Activated T-helper 17 cell treated with anti-CD3 and anti-CD28 coated beads, Interleukin-2, amount 50 U/mL, for 72 hours (primary cell): ENCODE data around the gene DMWD. TPM values are rescaled to one million over a fixed set of nuclear protein-coding genes. Genes with fewer than 3 reads are reported as not detected.

ENCODE experiments used
- ATAC-seq: fragments of 150-1000 bp; cut with Tn5 transposase; replicated peaks from 2 replicates; pipeline ENCODE4 v1.10.0; 2021; ENCODE audit warnings: mild to moderate bottlenecking, moderate library complexity
- H3K27ac Mint-ChIP-seq: one replicate; pipeline ENCODE4 v1.8.0; 2022; ENCODE audit warnings: mixed read lengths
- H3K27me3 Mint-ChIP-seq: one replicate; pipeline ENCODE4 v1.8.0; 2022; ENCODE audit warnings: mixed read lengths
- H3K36me3 Mint-ChIP-seq: one replicate; pipeline ENCODE4 v1.8.0; 2022; ENCODE audit warnings: low read depth, mild to moderate bottlenecking, mixed read lengths
- H3K4me1 Mint-ChIP-seq: one replicate; pipeline ENCODE4 v1.8.0; 2022; ENCODE audit warnings: mixed read lengths
- H3K4me3 Mint-ChIP-seq: one replicate; pipeline ENCODE4 v1.8.0; 2022; ENCODE audit warnings: mild to moderate bottlenecking, mixed read lengths
- H3K9me3 Mint-ChIP-seq: one replicate; pipeline ENCODE4 v1.8.0; 2022; ENCODE audit warnings: mixed read lengths
- total RNA-seq, 2 donors: library from RNA; stranded (reverse); gene quantifications; one replicate each; pipeline ENCODE4 v1.2.3, GENCODE V29; 2022

The DMWD gene
- 10 to 100 TPM; 33.1 to 38.9 TPM for total RNA-seq

- H3K36me3 Mint-ChIP-seq = peaks cover 55% of the 10 kb centered on the region
Observed at GRCh38 chr19:45792470-45793177, at the start of gene DMWD. Gene DMWD, minus strand, starts transcription at chr19:45792845. Its CDS starts 89 bp downstream, at chr19:45792756.

GRCh38 chr19:45842198-45842597 is 49.6 kb upstream of the DMWD start:
- H3K27me3 Mint-ChIP-seq = no peaks in the 10 kb centered on the region
- no peaks in the 10 kb centered on the region for H3K9me3 Mint-ChIP-seq
- no peak for ATAC-seq
- H3K36me3 Mint-ChIP-seq = peaks cover 99% of the 10 kb centered on the region
- no peak overlapping the region for H3K27ac Mint-ChIP-seq
- no peaks in the 10 kb centered on the region for H3K4me1 Mint-ChIP-seq
- no peak overlapping the region for H3K4me3 Mint-ChIP-seq

More at GRCh38 chr19:45792470-45793177, at the start of gene DMWD:
- Mint-ChIP-seq H3K27me3 (peaks cover 8% of the 10 kb centered on the region), H3K4me3 (peak within 1 kb of the TSS; percentile 96), H3K27ac (peak within 1 kb of the TSS; percentile 92), H3K4me1 (peaks cover 28% of the 10 kb centered on the region), H3K9me3 (no peaks in the 10 kb centered on the region)
- ATAC-seq = peak; percentile 96

GRCh38 chr19:45834970-45835369 is 42.3 kb upstream of the DMWD start:
- Mint-ChIP-seq H3K27ac (no peak overlapping the region), H3K36me3 (peaks cover 100% of the 10 kb centered on the region), H3K4me1 (no peaks in the 10 kb centered on the region), H3K9me3 (no peaks in the 10 kb centered on the region), H3K4me3 (no peak overlapping the region), H3K27me3 (no peaks in the 10 kb centered on the region)
- ATAC-seq = no peak

- ATAC-seq = no peak
- Mint-ChIP-seq H3K4me3 (no peak overlapping the region), H3K9me3 (no peaks in the 10 kb centered on the region), H3K4me1 (no peaks in the 10 kb centered on the region), H3K27me3 (no peaks in the 10 kb centered on the region), H3K27ac (no peak overlapping the region), H3K36me3 (peaks cover 96% of the 10 kb centered on the region)
Observed at GRCh38 chr19:45828945-45829344, 36.3 kb upstream of the DMWD start.

- Mint-ChIP-seq H3K27me3 (no peaks in the 10 kb centered on the region), H3K36me3 (peaks cover 94% of the 10 kb centered on the region), H3K9me3 (no peaks in the 10 kb centered on the region), H3K4me1 (no peaks in the 10 kb centered on the region), H3K27ac (no peak overlapping the region), H3K4me3 (no peak overlapping the region)
- ATAC-seq = no peak
Observed at GRCh38 chr19:45828523-45828922, 35.9 kb upstream of the DMWD start.

- peaks cover 94% of the 10 kb centered on the region for H3K36me3 Mint-ChIP-seq
- no peaks in the 10 kb centered on the region for H3K9me3 Mint-ChIP-seq
- no peaks in the 10 kb centered on the region for H3K27me3 Mint-ChIP-seq
- no peaks in the 10 kb centered on the region for H3K4me1 Mint-ChIP-seq
- no peak overlapping the region for H3K27ac Mint-ChIP-seq
- no peak for ATAC-seq
- no peak overlapping the region for H3K4me3 Mint-ChIP-seq
Observed at GRCh38 chr19:45827459-45828093, 34.9 kb upstream of the DMWD start.

GRCh38 chr19:45826934-45827333 is 34.3 kb upstream of the DMWD start:
- no peak for ATAC-seq
- Mint-ChIP-seq H3K4me3 (no peak overlapping the region), H3K27ac (no peak overlapping the region), H3K4me1 (no peaks in the 10 kb centered on the region), H3K9me3 (no peaks in the 10 kb centered on the region), H3K27me3 (no peaks in the 10 kb centered on the region), H3K36me3 (peaks cover 88% of the 10 kb centered on the region)

- Mint-ChIP-seq H3K27me3 (no peaks in the 10 kb centered on the region), H3K27ac (no peak overlapping the region), H3K4me3 (no peak overlapping the region), H3K9me3 (no peaks in the 10 kb centered on the region), H3K36me3 (peaks cover 85% of the 10 kb centered on the region), H3K4me1 (no peaks in the 10 kb centered on the region)
- no peak for ATAC-seq
Observed at GRCh38 chr19:45825917-45826893, 33.6 kb upstream of the DMWD start.

- H3K27me3 Mint-ChIP-seq = no peaks in the 10 kb centered on the region
- H3K4me1 Mint-ChIP-seq = no peaks in the 10 kb centered on the region
- no peaks in the 10 kb centered on the region for H3K9me3 Mint-ChIP-seq
- peaks cover 78% of the 10 kb centered on the region for H3K36me3 Mint-ChIP-seq
- ATAC-seq = no peak
- H3K27ac Mint-ChIP-seq = no peak overlapping the region
- no peak overlapping the region for H3K4me3 Mint-ChIP-seq
Observed at GRCh38 chr19:45825263-45825605, 32.6 kb upstream of the DMWD start.

GRCh38 chr19:45824531-45825262 is 32.1 kb upstream of the DMWD start:
- Mint-ChIP-seq H3K4me1 (no peaks in the 10 kb centered on the region), H3K27ac (no peak overlapping the region), H3K9me3 (no peaks in the 10 kb centered on the region), H3K27me3 (no peaks in the 10 kb centered on the region), H3K36me3 (peaks cover 72% of the 10 kb centered on the region), H3K4me3 (no peak overlapping the region)
- ATAC-seq = no peak

GRCh38 chr19:45824041-45824471 is 31.4 kb upstream of the DMWD start:
- no peak overlapping the region for H3K4me3 Mint-ChIP-seq
- no peaks in the 10 kb centered on the region for H3K27me3 Mint-ChIP-seq
- H3K27ac Mint-ChIP-seq = no peak overlapping the region
- H3K4me1 Mint-ChIP-seq = no peaks in the 10 kb centered on the region
- no peak for ATAC-seq
- no peaks in the 10 kb centered on the region for H3K9me3 Mint-ChIP-seq
- H3K36me3 Mint-ChIP-seq = peaks cover 72% of the 10 kb centered on the region

- Mint-ChIP-seq H3K27ac (no peak overlapping the region), H3K4me1 (no peaks in the 10 kb centered on the region), H3K9me3 (no peaks in the 10 kb centered on the region), H3K4me3 (no peak overlapping the region), H3K27me3 (no peaks in the 10 kb centered on the region), H3K36me3 (peaks cover 63% of the 10 kb centered on the region)
- ATAC-seq = no peak
Observed at GRCh38 chr19:45823182-45823581, 30.5 kb upstream of the DMWD start.

GRCh38 chr19:45822716-45823115 is 30.1 kb upstream of the DMWD start:
- no peaks in the 10 kb centered on the region for H3K27me3 Mint-ChIP-seq
- no peaks in the 10 kb centered on the region for H3K4me1 Mint-ChIP-seq
- no peaks in the 10 kb centered on the region for H3K9me3 Mint-ChIP-seq

GRCh38 chr19:45821570-45821969 is 28.9 kb upstream of the DMWD start:
- no peak for ATAC-seq
- Mint-ChIP-seq H3K9me3 (no peaks in the 10 kb centered on the region), H3K4me3 (no peak overlapping the region), H3K36me3 (peaks cover 53% of the 10 kb centered on the region), H3K27ac (peak overlapping the region; percentile 36), H3K4me1 (no peaks in the 10 kb centered on the region), H3K27me3 (no peaks in the 10 kb centered on the region)

More at GRCh38 chr19:45822716-45823115, 30.1 kb upstream of the DMWD start:
- Mint-ChIP-seq H3K27ac (no peak overlapping the region), H3K36me3 (peaks cover 59% of the 10 kb centered on the region), H3K4me3 (no peak overlapping the region)
- no peak for ATAC-seq
